ENCODE results near the gene SLC7A5.
"Not testable (repeated sequence)": the region's sequence is repeated elsewhere in the genome, so short reads cannot be mapped to it uniquely, and the experiment has no call there.

Gene SLC7A5

DNA sequence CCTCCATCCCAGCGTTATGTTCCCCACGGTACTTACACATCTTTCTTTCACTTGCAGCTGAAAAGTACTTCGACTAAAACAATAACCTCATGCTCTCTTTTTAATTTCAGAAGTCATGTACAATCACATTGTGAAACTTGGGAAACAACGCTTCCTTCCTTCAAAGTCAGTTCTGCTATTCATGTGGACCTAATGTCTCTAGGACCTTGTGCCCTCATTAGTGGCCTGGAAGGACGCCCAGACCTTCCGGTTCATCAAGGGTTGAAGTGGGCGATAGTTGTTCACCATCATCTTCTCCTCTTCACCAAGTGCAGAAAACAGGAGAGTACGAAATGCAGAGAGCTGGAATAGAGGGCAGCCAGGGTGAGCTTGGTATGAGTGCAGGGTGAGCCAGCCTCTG, 18.6 kb upstream of the SLC7A5 start:
- peak; percentile 73 for DNase-seq

DNA sequence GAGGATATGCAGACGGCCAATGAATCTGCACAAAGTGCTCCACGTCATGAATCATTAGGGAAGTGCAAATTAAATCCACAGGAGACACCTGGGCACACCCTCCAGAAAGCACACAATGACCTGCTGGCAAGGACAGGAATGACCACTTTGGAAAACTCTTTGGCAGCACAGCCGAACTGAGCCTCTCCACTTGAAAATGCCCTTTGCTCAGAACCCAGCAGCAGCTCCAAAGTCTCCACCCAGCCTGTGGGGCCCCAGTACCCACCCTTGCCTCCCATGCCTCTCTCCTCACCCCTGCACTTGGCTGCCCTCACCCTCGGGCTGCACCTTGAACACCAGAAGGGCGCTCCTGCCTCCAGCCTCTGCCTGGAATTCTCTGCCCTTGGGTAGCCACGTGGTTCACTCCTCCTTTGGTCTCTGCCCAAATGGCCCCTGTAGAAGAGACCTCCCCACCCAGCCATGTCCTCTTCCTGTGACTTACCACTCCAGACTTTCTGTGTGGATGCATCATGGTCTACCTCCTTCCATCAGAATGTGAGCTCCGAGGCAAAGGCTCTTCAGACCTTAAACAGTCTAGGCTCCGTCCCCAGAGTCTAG, 16.2 kb upstream of the SLC7A5 start:
- DNase-seq = not testable (repeated sequence)

DNA sequence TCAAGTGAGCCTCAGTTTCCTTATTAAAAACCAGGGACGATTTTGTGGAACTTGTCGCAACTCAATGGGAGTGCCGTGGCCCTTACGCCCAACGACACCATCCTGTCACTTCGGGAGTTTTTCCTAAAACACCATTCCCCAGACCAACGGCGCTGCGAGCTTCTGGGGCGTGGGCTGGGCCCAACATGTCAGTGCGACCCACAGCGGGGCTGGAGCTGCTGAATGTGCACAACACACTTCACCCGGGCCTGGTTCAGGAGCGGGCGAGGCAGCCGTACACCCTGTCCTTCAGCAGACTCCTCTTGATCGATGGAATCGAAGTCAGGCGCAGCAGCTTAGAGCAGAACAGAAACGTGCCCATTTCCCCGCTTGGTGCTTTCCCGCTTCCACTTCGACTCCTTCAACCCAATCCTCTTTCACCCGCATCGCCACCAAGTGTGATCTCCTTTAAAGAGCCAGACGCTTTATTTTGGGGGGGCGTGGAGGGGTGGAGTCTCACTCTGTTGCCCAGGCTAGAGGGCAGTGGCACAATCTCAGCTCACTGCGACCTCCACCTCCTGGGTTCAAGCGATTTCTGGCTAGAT, 13.2 kb upstream of the SLC7A5 start:
- DNase-seq = no peak

DNA sequence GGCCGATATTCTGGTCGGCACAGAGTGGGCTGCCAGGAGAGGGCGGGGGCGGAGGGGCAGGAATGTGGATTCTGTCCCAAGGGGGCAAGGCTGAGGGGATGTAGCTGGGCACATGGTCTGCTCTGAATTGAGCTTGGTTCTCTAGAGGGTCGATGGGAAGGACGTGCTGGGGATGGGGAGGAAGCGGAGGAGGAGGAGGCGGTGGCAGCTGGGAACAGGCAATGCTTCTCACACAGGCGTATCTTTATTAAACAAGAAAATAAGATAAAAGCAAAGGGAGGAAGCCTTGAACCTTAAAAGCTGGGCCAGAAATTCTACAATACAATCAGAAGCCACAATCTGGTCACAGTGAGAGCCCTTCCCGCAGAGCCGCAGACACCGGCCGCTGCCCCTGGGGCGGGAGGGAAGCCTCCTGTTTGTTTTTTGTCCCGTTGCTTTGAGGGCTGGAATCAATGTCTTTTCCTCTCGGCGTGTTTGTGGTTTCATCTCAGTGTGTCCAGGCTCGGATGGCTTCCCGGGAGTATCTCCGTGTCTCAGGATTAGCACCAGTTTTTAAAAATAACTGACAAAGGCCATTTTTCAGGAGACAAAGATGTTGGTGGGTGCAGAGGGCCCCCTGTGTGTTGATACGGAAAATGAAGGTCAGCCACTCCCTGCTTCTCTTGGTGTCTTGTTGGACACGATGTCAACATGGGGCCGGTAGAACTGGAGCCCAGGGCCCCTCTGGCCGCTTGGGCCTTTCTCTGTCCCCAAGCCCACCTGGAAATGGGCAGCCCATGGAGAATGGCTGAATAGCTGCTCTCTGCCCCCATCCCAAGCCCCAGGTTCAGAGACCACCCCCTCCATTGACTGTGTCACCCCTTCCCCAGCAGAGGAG, 12.3 kb upstream of the SLC7A5 start:
- DNase-seq = no peak

DNA sequence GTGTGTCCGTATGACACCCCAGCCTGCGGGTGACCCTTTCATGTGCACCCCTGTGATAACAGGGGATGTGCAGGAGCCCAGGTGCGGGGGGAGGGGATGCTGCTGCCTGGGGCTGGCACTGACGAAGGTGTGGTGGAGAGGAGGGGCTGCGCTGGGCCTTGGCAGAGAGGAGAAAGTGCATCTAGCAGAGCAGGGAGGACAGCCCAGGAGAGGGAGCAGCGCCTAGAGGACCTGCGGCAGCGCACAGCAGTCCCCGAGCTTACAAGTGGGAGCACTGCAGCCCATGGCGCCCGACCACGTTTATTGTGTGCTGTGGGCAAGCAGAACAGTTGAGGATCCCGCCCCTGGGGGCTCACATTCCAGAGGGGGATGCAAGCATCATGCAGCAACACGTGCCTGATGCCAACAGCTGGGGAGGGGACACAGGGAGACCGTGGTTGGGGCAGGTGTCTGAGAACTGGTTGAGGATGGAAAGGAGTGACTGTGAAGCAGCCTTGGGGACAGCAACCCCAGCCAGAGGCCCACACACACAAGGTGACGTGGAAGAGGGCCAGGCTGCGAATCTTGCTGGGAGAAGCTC, 10.9 kb upstream of the SLC7A5 start:
- no peak for DNase-seq

DNA sequence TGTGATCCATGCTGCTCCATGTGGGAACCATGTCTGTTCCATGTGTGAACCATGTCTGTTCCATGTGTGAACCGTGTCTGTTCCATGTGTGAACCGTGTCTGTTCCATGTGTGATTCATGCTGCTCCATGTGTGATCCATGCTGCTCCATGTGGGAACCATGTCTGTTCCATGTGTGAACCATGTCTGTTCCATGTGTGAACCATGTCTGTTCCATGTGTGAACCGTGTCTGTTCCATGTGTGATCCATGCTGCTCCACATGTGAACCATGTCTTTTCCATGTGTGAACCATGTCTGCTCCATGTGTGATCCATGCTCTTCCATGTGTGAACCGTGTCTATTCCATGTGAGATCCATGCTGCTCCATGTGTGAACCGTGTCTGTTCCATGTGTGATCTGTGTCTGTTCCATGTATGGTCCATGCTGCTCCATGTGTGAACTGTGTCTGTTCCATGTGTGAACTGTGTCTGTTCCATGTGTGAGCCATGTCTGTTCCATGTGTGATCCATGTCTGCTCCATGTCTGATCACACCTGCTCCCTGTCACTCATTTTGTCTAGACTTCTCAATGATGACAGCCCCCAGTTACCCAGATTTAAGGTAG, 10.2 kb upstream of the SLC7A5 start:
- DNase-seq = not testable (repeated sequence)

DNA sequence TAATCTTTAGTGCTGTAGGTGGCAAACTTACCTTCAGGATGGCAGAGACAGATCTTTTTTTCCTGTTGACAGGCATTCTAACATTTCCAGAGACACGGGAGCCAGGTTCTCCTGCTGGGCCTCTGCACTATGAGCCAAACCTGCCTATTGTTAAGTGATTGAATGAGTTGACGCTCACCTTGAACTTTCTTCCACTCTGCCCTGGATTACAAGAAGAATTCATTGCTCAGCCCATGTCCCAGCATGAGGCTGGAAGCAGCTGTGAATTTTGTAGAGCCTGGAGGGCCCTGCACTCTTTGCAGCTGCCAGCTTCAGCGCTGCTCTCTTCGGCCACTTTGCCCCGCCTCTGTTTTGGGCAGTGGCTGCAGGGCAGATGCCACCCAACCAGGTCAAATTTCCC, 9.4 kb upstream of the SLC7A5 start:
- no peak for DNase-seq

DNA sequence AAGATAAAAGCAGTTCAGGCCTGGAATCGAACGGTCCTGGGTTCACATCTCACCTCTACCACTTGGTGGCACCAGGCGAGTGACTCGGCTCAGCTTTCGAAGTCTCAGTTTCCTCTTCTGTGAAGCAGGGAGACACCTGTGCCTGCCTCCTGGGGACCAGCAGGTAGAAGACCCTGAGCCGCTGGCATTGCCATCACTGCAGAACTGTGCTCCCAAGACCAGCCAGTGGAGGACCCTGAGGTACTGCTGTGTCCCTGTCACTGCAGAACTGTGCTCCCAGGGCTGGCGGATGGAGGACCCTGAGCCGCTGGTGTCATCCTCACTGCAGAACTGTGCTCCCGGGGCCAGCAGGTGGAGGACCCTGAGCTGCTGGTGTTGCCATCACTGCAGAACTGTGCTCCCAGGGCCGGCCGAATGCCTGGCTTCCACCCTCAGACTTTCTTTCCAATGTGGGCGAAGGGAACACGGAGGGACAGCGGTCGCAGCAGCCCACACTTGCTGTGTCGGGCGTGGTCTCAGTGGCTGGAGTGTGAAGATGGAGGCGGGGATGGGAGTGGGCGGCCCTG, 8.7 kb upstream of the SLC7A5 start:
- DNase-seq = no peak

DNA sequence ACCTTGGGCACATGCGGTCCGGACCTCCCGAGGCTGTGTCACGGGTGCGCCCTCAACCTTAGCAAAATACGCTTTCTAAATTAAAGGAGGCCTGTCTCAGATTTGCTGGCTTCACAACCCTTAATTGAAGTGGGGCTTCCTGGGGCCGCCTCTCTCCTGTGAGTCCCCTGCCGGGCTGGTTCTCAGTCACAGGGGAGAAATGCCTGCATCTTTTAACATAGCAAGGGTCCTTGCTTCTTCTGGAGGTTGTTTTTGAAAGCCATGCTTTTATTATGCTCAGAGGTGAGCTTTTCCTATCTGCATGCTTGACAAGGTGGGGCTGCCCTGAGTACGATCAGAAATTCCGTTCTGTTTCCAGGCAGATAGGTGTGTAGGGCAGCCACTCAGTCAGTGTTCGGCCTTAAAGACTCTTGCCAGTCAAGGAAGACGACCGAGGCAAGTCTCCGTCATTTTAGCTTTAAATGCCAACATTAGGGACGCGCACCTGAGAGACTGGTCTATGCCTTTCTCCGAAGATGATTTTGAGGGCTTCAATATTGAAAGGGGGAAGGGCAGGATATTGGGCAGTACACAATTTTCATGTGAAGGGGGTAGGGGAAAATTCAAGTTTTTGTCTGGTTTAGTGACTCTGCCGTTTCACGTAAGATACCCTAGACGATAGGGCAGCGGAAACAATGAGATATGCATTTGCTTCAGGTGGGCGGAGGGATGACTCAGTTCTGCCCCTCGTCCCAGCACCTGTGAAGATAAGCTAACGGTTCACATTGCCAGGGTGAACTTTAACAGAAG, 5.5 kb upstream of the SLC7A5 start:
- no peak for DNase-seq

DNA sequence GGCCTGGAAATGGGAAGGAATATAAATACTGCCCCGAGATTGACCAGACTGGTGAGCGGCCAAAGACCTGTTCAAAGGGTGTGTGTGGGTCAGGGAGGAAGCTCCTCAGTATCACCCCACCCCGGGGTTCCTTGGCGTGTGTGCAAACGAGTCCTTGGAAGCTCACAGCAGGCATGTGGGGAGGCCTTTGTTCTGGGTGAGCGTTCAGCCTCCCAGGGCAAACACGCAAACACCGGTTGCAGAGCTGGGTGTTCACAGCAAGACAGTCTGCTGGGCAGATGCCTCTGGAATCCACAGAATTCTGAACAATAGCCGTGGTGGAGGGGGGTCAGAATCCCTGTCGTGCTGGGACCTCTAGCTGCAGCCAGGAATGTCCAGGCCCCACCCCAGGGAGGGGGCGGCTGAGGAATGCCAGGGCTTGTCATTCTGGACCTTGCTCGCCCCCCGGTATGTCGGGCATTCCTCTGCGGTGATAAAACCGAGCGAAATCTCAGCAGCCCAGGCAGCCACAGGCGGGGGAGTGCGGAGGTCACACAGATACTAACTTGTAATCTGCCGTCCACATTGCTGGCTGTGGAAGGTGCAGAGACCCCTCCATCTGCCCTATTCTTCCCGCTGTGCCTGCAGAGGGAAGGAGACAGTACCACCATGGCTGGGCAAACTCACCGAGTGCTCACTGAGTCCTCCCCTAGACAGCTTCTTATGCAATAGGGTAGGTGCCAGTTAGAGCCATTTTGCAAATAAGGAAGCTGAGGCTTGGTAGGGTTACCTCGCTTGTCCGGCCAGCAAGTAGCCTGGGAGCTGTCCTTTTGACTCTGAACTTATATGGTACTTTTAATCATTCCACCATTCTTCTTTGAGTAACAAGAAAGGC, 1.3 kb upstream of the SLC7A5 start:
- DNase-seq = peak; percentile 43

DNA sequence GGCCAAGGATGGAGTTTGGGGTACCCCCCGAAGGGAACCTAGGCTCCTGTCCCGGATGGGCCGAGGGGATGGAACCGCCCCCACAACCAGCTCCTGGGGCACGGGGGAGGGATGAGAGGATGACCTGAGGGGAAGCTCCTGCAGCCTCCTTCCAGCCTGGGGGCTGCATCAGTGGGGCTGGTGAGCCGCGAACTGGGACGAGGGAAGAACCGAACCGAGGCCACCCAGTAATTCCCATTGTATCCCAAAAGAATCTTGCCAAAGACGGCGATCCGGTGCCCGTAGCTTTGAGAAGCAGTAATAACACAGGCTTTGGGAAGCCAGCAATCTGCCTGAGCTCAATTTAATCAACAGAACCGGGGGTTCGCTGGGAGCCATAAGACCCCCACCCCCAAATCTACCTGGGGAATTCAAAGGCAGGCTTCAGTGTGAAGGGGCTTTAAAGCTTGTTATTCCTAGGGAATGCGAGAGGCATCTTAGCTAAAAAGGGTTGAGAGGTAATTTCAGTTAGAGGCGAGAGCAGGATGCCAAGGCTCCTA, 641 bp upstream of the SLC7A5 start:
- not testable (repeated sequence) for DNase-seq

DNA sequence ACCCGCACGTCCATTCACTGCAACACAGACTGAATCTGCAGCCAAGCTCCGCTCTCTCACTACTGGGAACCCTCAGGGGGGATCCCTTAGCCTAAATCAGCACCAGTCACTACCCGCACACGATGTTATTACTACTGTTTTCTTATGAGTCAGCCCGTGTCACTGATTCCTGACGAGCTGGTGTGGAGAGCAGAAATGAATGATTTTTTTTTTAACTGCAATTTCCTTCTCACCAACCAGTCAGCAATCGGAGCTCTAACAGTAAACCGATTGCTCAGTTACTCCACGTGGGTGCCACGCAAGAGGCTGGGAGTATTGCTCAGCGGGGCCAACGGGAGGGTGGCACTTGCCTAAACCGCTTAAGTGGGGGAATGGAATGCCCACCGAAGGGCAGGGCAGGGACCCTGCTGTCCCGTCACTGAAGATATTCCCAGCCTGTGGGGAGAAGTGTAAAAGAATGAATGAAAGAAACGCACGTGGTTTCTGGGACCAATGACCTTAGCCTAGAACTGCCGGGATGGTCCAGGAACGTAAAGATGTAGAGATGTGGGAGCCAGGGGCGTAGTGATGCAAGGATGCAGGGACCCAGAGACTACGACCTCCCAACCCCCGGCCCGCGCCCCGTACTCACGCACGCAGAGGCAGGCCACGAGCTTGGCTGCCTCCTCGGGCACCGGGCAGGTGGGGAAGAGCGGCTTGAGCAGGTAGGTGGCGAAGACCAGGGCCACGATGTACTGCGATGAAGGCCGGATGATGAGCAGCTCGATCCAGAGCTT, 865 bp downstream of the SLC7A5 start:
- DNase-seq = peak; percentile 92

DNA sequence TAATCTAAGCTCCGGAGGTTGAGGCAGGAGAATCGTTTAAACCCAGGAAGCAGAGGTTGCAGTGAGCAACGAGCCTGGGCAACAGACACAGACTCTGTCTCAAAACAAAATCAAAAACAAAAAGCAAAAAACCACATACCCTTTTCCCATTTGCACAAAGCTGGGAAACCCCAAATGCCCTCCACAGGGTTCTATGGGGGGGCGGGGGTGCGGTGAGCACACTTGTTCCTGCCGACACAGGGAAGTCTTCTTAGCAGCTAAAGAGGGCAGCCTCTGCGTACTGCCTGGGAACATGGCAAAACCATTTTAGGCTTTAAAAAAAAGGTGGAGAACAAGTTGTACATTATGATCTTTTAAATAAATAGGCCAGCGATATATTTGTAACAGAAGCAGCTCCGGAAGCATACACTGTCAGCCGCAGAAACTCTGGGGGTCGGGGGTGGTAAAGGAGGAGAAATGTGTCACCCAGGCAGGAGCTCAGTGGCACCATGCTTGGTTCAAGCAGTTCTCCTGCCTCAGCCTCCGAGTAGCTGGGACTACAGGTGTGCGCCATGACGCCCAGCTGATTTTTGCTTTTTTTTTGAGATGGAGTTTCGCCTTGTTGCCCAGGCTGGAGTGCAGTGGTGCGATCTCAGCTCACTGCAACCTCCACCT, 3.3 kb downstream of the SLC7A5 start:
- DNase-seq = peak; percentile 49

DNA sequence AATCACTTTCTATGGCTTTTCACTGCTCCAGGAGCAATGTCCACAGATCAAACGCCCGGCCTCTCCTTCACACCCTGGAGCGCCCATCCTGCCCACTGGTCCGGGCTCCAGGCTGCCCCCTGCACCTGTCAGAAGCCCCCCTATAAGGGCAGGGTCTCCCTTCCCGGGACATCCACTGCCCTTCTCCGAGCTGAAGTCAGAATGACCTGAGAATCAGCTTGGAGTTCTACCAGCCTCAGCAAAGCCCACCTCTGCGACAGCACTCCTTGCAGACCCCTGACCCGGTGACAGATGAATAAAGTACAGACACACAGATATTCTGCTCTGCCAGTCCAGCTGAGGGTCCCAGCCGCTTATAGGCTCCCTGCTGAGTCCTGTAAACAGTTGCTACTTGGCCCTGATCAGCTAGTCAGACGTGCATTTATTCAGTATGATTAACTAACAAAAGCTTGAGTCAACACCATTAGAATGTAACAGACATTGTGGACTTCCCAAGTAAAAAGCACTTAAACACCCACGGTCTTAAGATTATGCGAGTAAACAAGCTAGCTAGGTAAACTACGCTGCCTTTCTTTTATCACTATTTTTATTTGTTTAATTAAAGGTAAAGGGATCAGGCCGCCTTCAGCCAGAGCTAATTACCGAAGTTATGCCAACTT, 4.8 kb downstream of the SLC7A5 start:
- DNase-seq = no peak

DNA sequence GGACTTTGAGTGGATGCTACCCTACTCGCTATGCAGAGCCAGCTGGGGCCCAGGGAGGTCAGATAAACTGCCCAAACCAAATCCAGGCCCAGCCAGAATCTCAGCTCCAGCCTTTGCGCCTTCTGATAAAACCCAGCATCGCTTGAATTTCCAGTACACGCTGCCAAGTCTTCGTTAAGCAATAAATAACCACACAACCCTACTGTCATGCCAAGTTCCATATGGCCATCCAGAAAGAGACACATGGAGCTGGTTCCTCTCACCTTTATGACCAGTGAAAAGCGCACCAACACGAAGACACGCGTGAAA, 6.0 kb downstream of the SLC7A5 start:
- not testable (repeated sequence) for DNase-seq

DNA sequence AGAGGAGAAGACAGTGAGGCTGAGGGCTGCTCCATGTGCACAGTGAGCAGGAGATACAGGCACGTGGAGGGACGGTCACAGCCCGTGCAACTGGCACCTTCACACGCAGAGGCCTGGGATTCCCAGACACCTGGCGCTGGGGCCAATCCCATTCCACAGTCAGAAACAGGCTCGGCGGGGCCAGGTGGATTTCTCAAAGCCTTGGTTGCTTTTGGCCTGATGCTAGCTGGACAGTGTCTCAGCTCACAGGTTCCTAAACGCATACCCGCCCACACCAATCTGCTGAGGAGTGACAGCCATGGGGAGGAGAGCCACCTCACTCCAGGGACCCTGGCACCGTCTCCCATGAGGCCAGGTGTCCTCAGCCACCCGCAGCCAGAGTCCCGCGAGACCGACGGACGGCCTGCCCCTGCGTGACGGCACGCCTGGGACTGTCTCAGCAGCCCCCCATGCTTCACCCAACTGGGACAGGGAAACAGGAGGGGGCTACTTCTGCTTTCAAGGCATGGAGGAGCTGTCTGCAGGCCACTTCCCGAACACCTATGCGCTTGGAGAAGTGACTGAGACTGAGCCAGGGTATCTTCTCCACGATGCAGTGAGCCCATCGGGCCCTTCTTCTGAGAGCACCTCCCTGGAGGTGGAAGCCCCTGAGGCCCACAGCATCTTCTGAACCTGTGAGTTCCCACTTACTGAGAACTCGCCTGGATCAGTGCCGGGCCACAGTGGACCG, 6.5 kb downstream of the SLC7A5 start:
- DNase-seq = not testable (repeated sequence)

DNA sequence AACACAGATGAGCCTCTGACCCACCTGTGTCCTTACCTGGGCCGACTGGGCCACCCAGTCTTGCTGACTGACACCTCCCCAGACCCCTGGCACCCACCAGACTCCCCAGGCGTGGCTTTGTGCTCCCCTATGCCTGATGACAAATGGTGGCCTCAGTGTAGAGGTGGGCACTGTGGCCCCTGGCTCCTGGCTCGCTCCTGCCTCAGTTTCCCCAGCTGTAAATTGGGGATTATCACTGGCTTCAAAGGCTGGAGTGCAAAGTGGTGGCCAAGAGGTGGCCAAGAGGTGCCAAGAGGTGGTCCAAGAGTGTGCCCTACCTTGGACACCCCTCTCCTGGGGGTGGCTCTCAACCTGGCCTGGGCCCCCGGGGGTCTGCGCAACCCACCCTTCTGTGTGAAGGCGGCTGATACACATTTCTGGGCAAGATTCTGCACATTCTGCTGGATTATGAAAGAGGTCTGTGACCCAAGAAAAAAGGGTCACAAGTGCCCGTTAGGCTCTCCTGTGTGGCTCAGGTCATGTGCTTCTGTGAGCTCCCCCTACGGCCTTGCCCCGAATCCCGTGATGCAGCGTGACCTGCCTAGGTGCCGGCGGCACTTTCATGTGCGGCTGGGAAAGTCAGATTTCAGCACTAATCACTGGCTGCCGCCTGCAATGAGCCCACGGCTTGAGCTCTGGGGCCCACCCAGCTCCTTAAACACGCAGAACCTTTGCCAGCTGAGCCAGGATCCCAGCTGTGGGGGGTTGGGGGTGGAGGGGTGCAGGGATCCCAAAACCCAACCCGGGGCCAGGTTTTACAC, 7.8 kb downstream of the SLC7A5 start:
- not testable (repeated sequence) for DNase-seq
